Kidney tubule cell (primary cell): ENCODE results near the gene AIFM3.
"Not testable (repeated sequence)": the region's sequence is repeated elsewhere in the genome, so short reads cannot be mapped to it uniquely, and the experiment has no call there.

Source experiments
- DNase-seq: peaks from one replicate; pipeline ENCODE4 v3.0.0-alpha.2; 2018; ENCODE audit warnings: low spot score

Gene AIFM3, protein sequence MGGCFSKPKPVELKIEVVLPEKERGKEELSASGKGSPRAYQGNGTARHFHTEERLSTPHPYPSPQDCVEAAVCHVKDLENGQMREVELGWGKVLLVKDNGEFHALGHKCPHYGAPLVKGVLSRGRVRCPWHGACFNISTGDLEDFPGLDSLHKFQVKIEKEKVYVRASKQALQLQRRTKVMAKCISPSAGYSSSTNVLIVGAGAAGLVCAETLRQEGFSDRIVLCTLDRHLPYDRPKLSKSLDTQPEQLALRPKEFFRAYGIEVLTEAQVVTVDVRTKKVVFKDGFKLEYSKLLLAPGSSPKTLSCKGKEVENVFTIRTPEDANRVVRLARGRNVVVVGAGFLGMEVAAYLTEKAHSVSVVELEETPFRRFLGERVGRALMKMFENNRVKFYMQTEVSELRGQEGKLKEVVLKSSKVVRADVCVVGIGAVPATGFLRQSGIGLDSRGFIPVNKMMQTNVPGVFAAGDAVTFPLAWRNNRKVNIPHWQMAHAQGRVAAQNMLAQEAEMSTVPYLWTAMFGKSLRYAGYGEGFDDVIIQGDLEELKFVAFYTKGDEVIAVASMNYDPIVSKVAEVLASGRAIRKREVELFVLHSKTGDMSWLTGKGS

DNA sequence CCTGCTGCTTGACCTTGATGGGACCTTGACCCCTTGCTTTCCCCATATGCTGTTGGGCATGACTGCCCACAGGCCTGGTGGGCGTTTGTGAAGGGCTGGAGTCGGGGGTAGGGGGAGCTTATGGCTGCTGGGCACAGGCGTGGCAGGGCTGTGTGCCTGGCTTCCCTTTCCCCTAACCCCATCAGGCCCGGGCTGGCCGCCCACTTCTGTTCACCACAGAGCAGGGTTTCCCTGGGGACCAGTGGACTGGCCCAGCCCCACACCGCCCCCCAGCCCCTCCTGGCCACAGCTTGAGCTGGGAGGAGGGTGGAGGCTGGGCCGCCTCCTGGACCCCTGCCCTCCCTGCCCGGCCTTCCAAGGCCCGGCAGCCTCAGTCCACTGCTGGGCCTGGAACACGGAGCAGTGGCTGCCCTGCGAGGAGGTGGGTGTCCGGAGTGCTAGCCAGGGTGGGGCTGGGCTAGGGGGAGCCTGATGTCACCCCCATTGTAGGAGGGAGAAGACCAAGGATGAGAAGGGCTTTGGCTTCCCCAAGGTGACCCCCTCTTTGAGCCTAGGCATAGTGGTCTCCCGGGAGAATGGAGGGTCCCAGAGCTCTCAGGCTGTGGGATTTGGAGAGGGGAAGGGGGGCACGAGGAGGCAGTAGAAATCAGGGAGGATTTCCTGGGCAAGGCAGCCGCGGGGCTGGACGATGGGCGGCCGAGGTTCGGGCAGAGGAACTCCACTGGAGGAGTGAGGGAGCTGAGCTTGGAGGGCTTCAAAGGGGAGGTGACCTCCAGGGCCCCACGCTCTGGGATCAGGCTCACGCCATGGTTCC, at the start of gene AIFM3:
TSS of gene AIFM3 (plus strand) at position 373 of the 814 bp plus-strand sequence. CDS start 690 bp downstream, outside the sequence.
- DNase-seq = no peak

DNA sequence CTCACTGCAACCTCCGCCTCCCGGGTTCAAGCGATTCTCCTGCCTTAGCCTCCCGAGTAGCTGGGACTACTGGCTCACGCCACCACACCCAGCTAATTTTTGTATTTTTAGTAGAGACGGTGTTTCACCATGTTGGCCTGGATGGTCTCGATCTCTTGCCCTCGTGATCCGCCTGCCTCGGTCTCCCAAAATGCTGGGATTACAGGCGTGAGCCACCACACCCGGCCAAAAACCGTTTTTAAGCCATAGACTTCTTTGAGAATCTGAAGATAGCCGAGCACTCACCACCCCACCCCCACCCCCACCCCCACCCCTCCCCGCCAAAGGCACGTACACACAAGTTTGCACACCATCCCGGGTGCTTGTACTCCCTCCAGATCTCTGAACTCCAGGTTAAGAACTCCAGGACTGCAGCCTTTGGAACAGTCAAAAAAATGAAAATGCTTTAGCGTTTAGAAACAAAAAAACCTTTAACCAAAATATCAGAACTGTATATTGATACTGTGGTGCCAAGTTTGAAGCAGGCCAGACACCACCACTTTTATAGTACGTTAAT, 48.3 kb upstream of the AIFM3 start:
- DNase-seq = peak; percentile 17

DNA sequence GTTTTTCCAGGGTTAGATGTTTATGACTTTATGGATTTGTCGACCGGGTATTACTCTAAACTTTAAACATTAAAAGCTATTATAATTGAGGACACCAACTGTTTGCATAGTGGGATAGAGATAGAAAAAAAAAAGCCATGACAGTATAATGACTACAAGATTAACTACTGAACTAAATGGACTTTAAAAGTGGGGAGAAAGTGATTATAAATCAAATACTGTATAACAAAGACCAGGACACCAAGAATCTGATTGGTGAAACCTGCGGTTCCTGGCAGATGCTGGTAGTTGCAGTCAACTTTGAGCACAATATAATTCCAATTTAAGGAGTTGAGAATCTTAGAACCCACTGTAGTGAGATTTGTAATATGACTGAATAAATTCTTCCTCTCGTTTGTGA, 47.3 kb upstream of the AIFM3 start:
- DNase-seq = no peak

DNA sequence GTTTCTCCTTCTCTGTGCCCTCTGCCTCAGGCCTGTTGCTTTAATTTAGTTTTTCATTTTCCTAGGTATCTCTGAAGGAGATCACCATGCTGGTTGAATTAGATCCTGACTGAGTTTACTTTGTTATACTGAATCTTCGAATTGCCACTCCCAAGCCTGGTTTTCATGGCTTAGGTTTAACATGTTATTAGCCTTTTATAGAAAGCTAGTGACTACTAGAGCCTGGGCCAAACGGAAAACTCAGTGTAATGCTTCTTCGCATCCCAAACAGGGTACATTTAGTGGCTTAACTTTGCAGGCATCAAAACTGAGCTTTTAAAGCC, 46.2 kb upstream of the AIFM3 start:
- DNase-seq = no peak

DNA sequence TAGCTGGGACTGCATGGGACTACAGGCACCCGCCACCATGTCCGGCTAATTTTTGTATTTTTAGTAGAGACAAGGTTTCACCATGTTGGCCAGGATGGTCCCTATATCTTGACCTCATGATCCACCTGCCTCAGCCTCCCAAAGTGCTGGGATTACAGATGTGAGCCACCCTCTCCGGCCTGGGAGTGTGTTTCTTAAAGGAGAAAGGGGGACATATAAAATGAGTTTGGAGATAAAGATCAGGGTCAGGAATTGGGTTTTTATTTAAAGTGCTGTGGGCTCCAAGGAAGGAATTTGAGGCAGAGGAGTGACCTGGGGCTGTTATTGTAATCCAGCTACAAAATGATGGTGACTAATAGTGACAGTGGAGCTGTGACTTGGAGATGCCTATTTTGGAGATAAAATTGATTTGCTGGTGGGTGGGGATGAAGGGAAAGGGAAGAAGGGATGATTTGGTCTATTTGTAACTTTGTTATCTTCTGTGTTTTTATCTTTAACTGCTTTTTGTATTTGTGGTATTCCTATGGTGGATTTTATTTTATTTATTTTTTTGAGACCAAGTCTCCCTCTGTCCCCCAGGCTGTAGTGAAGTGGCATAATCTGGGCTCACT, 44.8 kb upstream of the AIFM3 start:
- DNase-seq = no peak

DNA sequence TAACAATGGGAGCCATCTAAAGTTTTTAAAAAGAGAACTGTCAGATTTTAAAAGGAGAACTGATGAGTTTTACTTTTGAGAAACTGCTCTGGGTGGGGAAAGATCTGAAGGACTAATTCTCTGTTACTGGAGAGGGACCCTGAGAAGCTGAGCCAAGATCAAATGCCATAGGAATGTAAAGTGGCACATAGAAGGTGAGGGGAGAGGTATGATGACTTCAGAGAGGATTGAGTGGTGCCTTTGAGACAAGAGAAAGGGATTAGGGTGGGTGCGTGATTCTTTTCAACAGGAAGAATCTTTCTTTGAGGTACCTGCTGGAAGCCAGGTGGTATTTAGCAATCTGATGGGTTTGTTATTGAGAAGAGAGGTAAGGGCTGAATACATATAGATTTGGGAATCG, 40.8 kb upstream of the AIFM3 start:
- no peak for DNase-seq

DNA sequence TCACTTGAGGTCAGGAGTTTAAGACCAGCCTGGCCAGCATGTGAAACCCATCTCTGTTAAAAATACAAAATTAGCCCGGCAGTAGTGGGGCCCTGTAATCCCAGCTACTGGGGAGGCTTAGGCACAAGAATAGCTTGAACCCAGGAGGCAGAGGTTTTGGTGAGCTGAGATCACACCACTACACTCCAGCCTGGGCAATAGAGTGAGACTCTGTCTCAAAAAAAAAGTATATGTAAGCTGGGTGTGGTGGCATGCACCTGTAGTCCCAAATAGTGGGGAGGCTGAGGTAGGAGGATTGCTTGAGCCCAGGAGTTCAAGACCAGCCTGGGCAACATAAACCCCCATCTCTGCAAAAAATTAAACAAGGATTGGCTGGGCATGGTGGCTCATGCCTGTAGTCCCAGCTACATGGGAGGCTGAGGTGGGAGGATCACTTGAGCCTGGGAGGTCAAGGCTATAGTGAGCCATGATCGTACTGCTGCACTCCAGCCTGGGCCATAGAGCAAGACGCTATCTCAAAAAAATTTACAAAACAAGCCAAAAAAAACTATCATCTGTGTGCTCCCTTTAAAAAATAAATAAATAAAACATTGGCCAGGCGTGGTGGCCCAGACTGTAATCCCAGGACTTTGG, 39.0 kb upstream of the AIFM3 start:
- DNase-seq = no peak

DNA sequence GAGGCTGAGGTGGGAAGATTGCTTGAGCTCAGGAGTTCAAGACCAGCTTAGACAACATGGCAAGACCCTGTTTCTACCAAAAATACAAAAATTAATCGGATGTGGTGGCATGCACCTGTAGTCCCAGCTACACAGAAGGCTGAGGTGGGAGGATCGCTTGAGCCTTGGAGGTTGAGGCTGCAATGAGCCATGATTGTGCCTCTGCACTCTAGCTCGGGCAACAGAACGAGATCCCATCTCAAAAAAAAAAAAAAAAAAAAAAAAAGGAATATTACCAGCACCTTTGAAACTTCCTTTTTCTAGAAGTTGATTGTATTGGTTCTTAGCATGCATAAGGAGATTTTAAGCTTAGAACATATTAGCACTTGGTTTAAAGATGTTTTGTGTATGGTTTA, 38.5 kb upstream of the AIFM3 start:
- DNase-seq = no peak

DNA sequence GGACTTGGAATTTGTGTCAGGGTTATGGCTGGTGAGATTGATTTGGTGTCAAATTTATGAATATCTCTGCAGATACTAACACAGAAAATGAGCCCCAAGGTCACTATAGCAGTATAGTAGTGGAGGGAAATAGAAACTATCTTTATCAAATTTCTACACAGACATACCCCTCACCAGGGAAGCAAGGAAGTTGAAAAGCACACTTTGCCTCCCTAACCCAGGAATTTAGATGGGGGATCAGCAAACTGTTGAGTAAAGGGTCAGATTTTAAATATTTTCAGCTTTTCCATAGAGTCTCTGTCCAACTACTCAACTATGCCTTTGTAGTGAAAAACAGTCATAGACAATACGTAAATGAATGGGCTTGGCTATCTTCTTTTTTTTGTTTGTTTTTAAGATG, 37.1 kb upstream of the AIFM3 start:
- no peak for DNase-seq

DNA sequence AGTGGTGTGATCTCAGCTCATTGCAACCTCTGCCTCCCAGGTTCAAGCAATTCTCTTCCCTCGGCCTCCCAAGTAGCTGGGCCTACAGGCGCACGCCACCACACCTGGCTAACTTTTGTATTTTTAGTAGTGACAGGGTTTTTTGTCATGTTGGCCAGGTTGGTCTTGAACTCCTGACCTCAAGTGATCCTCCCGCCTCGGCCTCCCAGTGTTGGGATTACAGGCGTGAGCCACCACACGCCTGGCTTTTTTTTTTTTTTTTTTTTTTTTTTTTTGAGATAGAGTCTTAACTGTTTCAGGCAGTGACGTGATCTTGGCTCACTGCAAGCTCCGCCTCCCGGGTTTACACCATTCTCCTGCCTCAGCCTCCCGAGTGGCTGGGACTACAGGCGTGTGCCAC, 36.6 kb upstream of the AIFM3 start:
- not testable (repeated sequence) for DNase-seq

DNA sequence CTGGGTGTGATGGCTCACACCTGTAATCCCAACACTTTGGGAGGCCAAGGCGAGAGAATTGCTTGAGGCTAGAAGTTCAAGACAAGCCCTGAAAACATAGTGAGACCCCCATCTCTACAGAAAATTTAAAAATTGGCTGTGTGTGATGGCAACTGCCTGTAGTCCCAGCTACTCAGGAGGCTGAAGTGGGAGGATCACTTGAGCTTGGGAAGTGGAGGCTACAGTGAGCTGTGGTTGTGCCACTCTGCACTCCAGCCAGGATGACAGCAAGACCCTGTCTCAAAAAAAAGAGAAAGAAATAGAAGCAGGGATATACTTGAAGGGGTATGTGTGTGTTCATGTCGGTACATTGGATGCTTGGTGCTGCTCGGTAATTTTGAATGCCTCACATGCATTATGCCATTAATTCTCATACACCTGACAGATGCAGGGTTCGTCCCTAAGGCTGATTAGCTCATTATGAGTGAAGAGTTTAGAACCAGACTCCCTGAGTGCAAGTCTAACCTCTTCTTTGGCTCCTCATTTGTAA, 35.9 kb upstream of the AIFM3 start:
- DNase-seq = no peak

DNA sequence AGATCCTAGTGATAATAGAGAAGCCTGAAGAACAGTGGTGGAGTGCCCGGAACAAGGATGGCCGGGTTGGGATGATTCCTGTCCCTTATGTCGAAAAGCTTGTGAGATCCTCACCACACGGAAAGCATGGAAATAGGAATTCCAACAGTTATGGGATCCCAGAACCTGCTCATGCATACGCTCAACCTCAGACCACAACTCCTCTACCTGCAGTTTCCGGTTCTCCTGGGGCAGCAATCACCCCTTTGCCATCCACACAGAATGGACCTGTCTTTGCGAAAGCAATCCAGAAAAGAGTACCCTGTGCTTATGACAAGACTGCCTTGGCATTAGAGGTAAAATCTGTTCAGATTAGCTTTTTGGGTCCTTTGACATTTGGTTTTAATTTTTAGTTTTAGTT, 33.1 kb upstream of the AIFM3 start:
- DNase-seq = no peak

DNA sequence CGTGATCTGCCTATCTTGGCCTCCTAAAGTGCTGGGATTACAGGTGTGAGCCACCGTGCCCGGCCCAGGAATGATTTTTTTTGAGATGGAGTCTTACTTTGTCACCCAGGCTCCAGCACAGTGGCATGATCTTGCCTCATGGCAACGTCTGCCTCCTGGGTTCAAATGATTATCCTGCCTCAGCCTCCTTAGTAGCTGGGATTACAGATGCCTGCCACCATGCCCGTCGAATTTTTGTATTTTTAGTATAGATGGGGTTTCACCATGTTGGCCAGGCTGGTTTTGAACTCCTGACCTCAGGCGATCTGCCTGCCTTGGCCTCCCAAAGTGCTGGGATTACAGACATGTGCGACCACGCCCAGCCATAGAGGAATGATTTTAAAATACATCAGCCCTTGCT, 32.0 kb upstream of the AIFM3 start:
- DNase-seq = not testable (repeated sequence)

DNA sequence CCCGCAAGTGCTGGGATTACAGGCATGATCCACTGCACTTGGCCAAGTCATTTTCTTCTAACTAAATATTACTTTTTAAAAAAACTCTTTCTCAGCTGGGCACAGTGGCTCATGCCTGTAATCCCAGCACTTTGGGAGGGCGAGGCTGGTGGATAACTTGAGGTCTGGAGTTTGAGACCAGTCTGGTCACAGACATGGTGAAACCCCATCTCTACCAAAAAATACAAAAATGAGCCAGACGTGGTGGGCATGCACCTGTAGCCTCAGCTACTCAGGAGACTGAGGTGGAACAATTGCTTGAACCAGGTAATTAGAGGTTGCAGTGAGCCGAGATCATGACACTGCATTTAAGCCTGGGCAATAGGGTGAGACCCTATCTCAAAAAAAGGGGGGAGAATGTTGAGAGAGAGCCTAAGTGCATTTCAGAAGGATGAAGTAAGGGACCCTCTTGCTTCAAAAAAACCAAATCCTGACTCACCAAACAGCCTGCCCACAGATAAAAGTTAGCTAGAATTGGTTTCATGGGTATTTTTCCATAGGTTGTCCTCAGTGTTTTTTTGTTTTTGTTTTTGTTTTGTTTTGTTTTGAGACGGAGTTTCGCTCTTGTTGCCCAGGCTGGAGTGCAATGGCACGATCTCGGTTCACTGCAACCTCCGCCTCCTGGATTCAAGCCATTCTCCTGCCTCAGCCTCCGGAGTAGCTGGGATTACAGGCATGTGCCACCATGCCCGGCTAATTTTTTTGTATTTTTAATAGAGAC, 31.1 kb upstream of the AIFM3 start:
- not testable (repeated sequence) for DNase-seq

DNA sequence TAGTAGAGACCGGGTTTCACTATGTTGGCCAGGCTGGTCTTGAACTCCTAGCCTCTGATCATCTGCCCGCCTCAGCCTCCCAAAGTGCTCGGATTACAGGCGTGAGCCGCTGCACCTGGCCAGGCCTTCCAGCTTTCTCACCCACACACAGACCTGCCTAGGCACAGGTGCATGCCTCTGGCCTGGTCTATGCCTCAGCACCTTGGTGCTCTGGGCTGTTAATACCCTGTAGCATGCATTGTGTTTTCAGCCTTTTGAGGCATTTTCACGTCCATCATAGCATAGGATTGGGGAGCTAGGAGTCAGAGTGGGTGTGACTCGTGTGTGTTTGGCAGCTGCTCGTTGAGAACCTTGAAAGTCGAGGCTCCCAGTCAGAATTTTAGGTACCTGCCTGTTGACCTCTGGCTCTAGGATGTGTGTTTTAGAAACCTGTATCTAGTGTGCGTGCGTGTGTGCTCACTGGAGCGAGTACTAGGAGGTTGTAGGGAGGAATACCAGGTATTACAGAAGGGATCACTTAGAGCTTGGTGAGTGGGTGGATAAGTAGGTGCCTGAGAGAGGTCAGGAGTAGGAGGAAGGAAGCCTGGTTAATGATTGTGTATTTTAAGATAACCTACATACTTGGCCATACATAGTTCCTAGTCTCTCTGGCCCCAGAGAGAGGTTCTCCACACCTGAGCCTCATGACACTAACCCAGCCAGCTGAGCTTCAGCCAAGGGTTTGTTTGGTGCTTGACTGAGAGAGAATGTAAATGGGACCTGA, 29.8 kb upstream of the AIFM3 start:
- DNase-seq = peak; percentile 54

DNA sequence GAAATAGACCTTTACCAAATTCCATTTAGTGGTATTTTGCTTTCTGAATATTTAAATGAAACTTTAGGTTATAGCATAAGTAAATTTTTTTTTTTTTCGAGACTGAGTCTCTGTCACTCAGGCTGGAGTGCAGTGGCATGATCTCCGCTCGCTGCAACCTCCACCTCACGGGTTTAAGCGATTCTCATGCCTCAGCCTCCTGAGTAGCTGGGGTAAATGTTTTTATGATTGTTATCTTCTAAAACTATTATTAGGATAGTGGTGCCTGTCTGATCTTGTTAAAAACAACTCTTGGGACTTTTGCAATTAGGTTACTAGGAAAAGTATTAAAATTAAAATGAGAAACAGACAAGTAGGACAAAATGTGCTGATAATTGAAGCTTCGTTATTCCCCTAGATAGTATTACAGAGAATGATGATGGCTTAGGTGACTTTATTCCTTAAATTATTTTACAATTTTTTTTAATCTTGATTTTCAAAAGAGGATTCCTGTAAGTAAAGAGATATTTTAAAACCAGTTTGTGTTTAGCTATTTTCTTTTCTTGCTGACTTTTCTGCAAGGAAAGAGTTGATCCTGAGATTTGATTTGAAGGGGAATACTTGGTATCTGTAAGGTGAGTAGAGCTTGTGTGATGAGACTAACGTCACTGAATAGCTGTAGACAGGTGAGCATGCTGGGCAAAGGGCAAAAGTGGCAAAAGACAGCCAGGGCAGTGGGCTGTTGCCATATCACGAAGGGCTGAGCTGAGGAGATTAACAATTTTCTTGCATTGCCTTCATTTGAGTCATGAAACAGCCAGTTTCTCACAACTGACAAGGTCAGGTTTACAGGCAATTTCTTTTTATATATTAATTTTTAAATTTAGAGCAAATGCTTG, 29.0 kb upstream of the AIFM3 start:
- DNase-seq = no peak

DNA sequence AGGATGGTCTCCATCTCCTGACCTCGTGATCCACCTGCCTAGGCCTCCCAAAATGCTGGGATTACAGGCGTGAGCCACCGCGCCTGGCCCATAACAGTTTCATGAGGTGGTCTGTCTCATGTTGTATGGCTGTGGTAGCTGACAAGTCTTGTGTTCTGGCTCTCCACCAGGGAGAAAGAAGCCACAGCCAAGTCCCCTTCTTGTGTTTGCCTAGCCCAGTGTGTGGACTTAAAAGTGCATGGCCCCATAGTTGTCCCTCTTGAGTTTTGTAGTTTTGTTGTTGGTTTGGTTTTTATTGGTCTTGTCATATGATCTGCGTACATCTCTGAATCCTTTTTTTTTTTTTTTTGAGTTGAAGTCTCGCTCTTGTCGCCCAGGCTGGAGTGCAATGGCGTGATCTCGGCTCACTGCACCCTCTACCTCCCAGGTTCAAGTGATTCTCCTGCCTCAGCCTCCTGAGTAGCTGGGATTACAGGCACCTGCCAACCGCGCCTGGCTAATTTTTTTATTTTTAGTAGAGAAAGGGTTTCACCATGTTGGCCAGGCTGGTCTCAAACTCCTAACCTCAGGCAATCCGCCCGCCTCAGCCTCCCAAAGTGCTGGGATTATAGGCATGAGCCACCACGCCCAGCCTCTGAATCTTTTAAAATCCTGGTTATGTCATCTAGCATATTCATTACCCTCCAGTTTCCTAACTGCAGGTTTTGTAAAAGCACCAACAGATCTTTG, 27.4 kb upstream of the AIFM3 start:
- DNase-seq = not testable (repeated sequence)

DNA sequence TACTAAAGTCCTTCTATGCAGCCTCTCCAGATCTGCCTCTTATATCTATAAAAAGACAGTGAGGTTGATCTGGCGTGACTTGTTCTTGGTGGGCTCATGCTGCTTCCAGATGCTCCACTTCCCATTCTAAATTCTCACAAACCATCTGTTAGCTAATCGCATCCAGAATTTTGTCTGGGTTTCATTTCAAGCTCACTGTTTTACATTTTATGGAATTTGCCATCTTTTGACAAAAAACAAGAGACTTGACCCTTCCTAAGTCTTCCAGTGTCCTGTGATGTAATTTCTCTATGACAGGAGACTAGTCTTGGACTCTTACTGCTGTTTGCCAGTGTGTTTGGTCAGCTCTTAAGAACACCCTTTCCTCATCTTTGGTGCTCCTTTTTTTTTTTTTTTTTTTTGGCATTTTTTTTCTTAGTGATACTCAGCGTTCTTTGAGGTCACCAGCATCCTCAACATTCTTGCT, 26.8 kb upstream of the AIFM3 start:
- no peak for DNase-seq
